ENCODE results near the gene MAT2A. TPM values are rescaled to one million over a fixed set of nuclear protein-coding genes. Genes with fewer than 3 reads are reported as not detected.

Gene MAT2A
- total RNA-seq, 1 experiment from 2014 or later = 250 TPM

DNA sequence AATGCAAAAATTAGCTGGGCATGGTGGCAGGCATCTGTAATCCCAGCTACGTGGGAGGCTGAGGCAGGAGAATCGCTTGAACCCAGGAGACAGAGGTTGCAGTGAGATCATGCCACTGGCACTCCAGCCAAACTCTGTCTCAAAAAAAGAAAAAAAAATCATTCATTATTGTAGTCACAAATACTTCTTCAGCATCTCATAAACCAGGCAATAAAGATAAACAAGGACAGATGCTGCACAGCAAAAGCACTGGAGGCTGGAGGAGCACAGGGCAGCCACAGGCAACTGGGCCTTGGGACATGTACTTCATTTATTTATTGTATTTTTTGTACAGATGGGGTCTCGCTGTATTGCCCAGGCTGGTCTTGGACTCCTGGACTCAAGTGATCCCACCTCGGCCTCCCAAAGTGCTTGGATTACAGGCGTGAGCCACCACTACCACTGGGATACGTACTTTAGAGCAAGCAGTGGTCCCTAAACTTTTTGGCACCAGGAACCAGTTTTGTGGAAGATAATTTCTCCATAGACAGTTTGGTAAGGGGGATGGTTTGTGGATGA lies 16.8 kb upstream of the MAT2A start:
- Histone ChIP-seq H3K9me3 (no peaks in the 10 kb centered on the region), H3K4me1 (no peaks in the 10 kb centered on the region; the same call in 1 of the 2 replicates), H3K36me3 (ENCODE audit: control insufficient read depth, insufficient read depth, low read length) (no peaks in the 10 kb centered on the region), H3K4me3 (ENCODE audit: low read depth, low read length) (no peak overlapping the region), H3K27me3 (replicated peaks; ENCODE audit: control insufficient read depth, insufficient read depth, low read length) (no peaks in the 10 kb centered on the region)
- ChIA-PET POLR2A (interaction anchor here (0.7 kb wide), 1 partner anchor 11 kb away, joined by 3 read pairs; no protein-coding TSS in a partner anchor), CTCF (interaction anchor here (0.7 kb wide), 1 partner anchor 107 kb away, joined by 3 read pairs; no protein-coding TSS in a partner anchor)
- no peaks in the 10 kb centered on the region for H3K9me3 Mint-ChIP-seq (ENCODE audit: unreplicated experiment)
- DNase-seq = no peak
- no peak overlapping the region for H3K4me3 Mint-ChIP-seq (ENCODE audit: unreplicated experiment)
- TF ChIP-seq, protein P1, sequence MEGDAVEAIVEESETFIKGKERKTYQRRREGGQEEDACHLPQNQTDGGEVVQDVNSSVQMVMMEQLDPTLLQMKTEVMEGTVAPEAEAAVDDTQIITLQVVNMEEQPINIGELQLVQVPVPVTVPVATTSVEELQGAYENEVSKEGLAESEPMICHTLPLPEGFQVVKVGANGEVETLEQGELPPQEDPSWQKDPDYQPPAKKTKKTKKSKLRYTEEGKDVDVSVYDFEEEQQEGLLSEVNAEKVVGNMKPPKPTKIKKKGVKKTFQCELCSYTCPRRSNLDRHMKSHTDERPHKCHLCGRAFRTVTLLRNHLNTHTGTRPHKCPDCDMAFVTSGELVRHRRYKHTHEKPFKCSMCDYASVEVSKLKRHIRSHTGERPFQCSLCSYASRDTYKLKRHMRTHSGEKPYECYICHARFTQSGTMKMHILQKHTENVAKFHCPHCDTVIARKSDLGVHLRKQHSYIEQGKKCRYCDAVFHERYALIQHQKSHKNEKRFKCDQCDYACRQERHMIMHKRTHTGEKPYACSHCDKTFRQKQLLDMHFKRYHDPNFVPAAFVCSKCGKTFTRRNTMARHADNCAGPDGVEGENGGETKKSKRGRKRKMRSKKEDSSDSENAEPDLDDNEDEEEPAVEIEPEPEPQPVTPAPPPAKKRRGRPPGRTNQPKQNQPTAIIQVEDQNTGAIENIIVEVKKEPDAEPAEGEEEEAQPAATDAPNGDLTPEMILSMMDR (IDR thresholded peaks at IDR 0.05; ENCODE audit: insufficient read depth in 1 of 2, low read depth in 1 of 2, low read length in 1 of 2, severe bottlenecking in 1 of 2, unreplicated experiment in 1 of 2) = no peak
- H3K27me3 Mint-ChIP-seq (ENCODE audit: insufficient read depth, unreplicated experiment) = no peaks in the 10 kb centered on the region
- no peak overlapping the region for H3K27ac Mint-ChIP-seq (ENCODE audit: unreplicated experiment)
- H3K36me3 Mint-ChIP-seq (ENCODE audit: insufficient read depth, unreplicated experiment) = no peaks in the 10 kb centered on the region
- peaks cover 17% of the 10 kb centered on the region for H3K4me1 Mint-ChIP-seq (ENCODE audit: low read depth, unreplicated experiment)
- intact Hi-C loops (cut with micrococcal nuclease; ENCODE audit: unreplicated experiment) = no loop called here
- no TSS peak for BruUV-seq (replicated peaks)

DNA sequence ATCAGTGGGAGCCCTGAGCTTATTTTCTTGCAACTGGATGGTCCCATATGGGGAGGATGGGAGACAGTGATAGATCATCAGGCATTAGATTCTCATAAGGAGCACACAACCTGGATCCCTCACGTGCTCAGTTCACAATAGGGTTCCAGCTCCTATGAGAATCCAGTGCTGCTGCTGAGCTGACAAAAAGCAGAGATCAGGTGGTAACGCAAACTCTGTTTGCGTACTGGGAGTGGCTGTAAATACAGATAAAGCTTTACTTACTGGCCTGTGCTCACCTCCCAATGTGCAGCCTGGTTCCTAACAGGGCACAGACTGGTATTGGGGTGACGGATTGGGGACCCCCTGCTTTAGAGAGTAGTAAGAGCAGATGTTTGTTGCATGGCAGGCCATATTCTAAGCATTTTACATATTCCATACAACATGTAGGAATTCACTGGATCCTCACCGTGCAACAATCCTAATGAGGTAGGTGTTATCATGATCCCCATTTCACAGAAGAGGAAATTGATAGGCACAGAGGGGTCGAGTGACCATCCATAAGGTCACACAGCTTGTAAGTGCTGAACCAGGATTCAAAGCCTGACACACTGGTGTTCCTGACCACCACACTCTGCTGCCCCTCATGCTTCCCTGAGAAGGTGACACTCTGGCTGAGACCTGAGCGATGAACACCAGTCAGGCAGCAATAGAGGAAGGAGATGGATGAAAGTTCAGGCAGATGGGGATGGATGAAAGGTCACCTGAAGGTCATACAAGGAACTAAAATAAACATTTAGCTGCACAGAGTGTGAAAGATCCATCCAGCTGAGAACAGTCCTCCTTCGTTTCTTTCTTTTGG lies 15.7 kb upstream of the MAT2A start:
- Histone ChIP-seq H3K36me3 (ENCODE audit: control insufficient read depth, insufficient read depth, low read length) (no peaks in the 10 kb centered on the region), H3K4me1 (no peaks in the 10 kb centered on the region; the same call in 1 of the 2 replicates), H3K4me3 (ENCODE audit: low read depth, low read length) (no peak overlapping the region), H3K27me3 (replicated peaks; ENCODE audit: control insufficient read depth, insufficient read depth, low read length) (no peaks in the 10 kb centered on the region), H3K9me3 (no peaks in the 10 kb centered on the region)
- no peak overlapping the region for H3K4me3 Mint-ChIP-seq (ENCODE audit: unreplicated experiment)
- DNase-seq = no peak
- H3K27ac Mint-ChIP-seq (ENCODE audit: unreplicated experiment) = no peak overlapping the region
- CTCF ChIA-PET = interaction anchor here (0.7 kb wide), 1 partner anchor 109 kb away, joined by 3 read pairs; no protein-coding TSS in a partner anchor
- POLR2A ChIA-PET = interaction anchor here (1.0 kb wide), 1 partner anchor 15 kb away, joined by 4 read pairs; the partner anchor contains the start of gene MAT2A
- intact Hi-C loops (cut with micrococcal nuclease; ENCODE audit: unreplicated experiment) = no loop called here
- H3K9me3 Mint-ChIP-seq (ENCODE audit: unreplicated experiment) = no peaks in the 10 kb centered on the region
- TF ChIP-seq, protein P1 (IDR thresholded peaks at IDR 0.05; ENCODE audit: insufficient read depth in 1 of 2, low read depth in 1 of 2, low read length in 1 of 2, severe bottlenecking in 1 of 2, unreplicated experiment in 1 of 2) = no peak
- H3K27me3 Mint-ChIP-seq (ENCODE audit: insufficient read depth, unreplicated experiment) = no peaks in the 10 kb centered on the region
- BruUV-seq (replicated peaks) = no TSS peak
- H3K4me1 Mint-ChIP-seq (ENCODE audit: low read depth, unreplicated experiment) = peaks cover 16% of the 10 kb centered on the region
- H3K36me3 Mint-ChIP-seq (ENCODE audit: insufficient read depth, unreplicated experiment) = no peaks in the 10 kb centered on the region

DNA sequence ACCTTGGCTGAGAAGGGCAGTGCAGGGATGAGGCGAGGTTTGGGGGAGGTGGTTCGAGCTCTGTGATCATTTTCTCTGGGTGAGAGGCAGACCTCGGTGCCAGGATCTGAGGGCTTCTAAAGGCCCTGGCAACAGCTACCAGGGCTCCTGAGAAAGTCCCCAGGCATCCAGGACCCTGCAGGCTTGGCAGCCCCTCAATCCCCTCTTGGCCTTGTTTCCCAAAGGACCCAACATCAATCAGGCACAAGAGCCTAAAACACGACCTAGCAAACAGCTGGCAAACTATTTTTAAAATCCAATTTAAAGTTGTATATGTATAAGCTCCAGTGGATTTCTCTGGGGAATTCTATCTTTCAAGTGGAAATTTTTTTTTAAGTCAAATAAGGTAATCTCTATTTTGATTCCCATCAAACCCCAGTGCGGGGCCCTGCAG lies 15.0 kb upstream of the MAT2A start:
- Mint-ChIP-seq H3K4me1 (ENCODE audit: low read depth, unreplicated experiment) (peaks cover 16% of the 10 kb centered on the region), H3K36me3 (ENCODE audit: insufficient read depth, unreplicated experiment) (no peaks in the 10 kb centered on the region), H3K27me3 (ENCODE audit: insufficient read depth, unreplicated experiment) (no peaks in the 10 kb centered on the region), H3K9me3 (ENCODE audit: unreplicated experiment) (no peaks in the 10 kb centered on the region), H3K4me3 (ENCODE audit: unreplicated experiment) (no peak overlapping the region), H3K27ac (ENCODE audit: unreplicated experiment) (no peak overlapping the region)
- Histone ChIP-seq H3K27me3 (replicated peaks; ENCODE audit: control insufficient read depth, insufficient read depth, low read length) (no peaks in the 10 kb centered on the region), H3K4me3 (ENCODE audit: low read depth, low read length) (no peak overlapping the region), H3K36me3 (ENCODE audit: control insufficient read depth, insufficient read depth, low read length) (no peaks in the 10 kb centered on the region), H3K9me3 (no peaks in the 10 kb centered on the region), H3K4me1 (no peaks in the 10 kb centered on the region; the same call in 1 of the 2 replicates)
- ChIA-PET POLR2A (interaction anchor here (1.0 kb wide), 1 partner anchor 15 kb away, joined by 4 read pairs; the partner anchor contains the start of gene MAT2A), CTCF (no interaction called here)
- no TSS peak for BruUV-seq (replicated peaks)
- DNase-seq = no peak
- intact Hi-C loops (cut with micrococcal nuclease; ENCODE audit: unreplicated experiment) = no loop called here
- TF ChIP-seq, protein P1 (IDR thresholded peaks at IDR 0.05; ENCODE audit: insufficient read depth in 1 of 2, low read depth in 1 of 2, low read length in 1 of 2, severe bottlenecking in 1 of 2, unreplicated experiment in 1 of 2) = no peak

Measured in Caco-2 (cell line).